Measurements from ENCODE around the gene PDZD2.
"Not testable (repeated sequence)": the region's sequence is repeated elsewhere in the genome, so short reads cannot be mapped to it uniquely, and the experiment has no call there.

The PDZD2 gene

GRCh38 chr5:32000731-32001130 lies 361.8 kb downstream of the PDZD2 start:
- no peak for FAIRE-seq
- DNase-seq (ENCODE audit: low spot score), result no peak

DNA sequence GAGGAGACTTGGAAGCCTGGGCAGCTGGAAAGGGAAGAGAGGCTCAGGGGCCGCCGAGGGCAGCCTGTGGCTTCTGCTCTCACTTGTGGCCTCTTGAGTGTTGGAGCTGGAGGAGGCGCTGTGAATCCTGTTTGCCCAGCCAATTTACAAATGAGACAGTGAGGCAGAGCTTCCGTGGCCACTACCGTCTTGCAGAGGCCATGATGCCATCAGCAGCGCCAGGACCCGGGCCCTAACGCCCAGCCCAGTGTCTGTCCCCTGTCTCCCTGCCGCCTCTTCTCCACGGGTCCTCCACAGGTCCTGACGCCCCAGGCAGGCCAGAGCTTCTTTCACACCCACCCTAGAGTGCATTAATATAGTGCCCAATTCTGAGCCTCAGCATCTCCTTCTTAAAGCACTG lies 362.4 kb downstream of the PDZD2 start:
- no peak for DNase-seq (ENCODE audit: low spot score)
- FAIRE-seq, result no peak

GRCh38 chr5:32001707-32002106 lies 362.8 kb downstream of the PDZD2 start:
- DNase-seq (ENCODE audit: low spot score) (no peak), FAIRE-seq (no peak)

DNA sequence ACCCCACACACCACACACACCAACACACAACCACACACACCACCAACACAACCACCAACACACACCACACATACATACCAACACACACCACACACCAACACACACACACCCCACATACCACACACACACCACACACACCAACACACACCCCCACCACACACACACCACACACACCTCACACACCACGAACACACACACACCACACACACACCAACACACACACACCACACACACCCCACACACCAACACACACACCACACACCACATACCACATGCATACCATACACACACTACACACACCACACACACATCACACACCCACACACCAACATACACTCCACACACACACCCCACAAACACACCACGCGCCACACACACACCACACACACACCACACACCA lies 363.8 kb downstream of the PDZD2 start:
- FAIRE-seq, result no peak
- DNase-seq (ENCODE audit: low spot score), result no peak

DNA sequence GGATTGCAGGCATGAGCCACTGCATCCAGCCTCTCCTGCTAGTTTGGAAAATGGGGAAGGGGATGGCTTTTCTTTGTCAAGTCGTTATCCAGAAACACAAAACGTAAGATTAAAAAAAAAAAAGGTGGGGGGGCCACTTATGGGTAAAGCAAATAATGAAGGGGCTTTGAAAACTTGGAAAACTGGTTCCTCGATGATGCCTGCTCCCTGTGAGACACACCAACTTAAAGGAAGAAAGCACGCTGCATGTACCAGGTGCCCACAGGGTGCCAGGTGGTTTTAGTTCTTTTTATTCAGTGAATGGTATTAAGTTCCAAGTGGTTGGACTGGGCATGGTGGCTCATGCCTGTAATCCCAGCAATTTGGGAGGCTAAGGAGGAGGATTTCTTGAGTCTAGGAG lies 365.1 kb downstream of the PDZD2 start:
- FAIRE-seq, result no peak

GRCh38 chr5:32004404-32004803 lies 365.5 kb downstream of the PDZD2 start:
- FAIRE-seq (no peak), DNase-seq (ENCODE audit: low spot score) (no peak)

More for the DNA sequence above, 365.1 kb downstream of the PDZD2 start:
- DNase-seq (ENCODE audit: low spot score), result no peak

DNA sequence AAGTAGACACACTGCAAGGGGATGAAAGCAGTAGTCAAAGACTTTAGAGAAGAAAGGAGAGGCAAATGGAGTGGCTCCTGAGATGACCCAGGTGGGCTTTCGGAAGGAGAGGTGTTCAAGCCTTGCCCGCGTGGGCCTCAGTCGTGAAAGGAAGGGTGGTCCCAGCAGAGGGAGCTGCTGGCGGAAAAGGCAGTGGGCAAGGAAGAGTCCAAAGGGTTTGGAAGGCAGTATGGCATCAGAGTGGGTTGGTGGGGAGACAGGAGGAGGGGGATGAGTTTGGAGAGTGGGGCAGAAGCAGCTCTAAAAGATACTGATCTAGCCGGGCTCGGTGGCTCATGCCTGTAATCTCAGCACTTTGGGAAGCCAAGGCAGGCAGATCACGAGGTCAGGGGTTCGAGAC lies 369.8 kb downstream of the PDZD2 start:
- no peak for FAIRE-seq
- no peak for DNase-seq (ENCODE audit: low spot score)

DNA sequence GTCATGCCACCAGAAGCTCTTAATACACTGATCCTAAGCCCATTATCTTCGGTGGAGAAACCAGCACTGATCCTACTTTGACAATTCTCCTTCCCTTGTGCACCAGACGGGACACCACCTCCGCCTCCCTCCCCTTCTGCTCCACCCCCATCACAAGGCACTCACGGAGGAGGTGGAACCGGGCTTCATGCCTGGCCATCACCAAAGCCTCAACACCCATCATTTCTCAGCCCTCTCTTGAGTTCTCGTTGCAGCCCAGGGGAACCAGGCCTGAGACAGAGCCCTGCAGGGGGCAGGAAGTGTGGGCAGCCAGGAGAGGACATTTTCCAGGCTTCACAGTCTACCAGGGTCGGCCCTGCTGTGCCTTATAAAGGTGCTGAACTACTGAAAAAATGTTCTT lies 374.7 kb downstream of the PDZD2 start:
- DNase-seq (ENCODE audit: low spot score), result no peak
- FAIRE-seq, result no peak

DNA sequence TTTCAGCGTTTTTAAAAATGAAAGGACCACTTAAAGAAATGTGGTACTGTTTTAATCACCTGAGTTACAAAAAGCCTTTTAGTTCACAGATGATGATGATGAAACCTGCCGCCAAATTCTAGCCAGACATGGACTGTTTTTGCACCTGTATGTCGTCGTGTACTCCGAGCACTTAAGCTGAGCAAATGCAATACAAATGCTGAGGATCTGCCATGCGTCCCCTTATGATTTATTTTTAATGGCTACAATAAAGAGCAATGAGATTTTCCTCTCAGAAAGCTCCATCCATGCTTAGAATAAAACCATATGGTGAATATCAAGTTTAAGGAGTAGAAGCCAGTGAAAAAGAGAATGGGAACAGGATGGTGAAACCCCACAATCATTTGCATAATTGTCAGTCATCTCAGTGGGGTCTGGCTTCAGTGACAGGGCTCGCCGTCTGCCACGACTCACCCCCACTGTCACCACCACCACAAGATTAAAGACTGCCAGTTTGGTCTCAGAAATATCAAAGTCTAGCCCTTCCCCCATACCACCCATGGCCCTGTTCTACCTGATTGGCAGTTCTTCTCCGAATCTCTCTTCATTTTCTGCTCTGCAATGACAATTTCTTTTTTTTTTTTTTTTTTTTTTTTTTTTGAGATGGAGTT lies 375.3 kb downstream of the PDZD2 start:
- DNase-seq (ENCODE audit: low spot score), result no peak
- no peak for FAIRE-seq

DNA sequence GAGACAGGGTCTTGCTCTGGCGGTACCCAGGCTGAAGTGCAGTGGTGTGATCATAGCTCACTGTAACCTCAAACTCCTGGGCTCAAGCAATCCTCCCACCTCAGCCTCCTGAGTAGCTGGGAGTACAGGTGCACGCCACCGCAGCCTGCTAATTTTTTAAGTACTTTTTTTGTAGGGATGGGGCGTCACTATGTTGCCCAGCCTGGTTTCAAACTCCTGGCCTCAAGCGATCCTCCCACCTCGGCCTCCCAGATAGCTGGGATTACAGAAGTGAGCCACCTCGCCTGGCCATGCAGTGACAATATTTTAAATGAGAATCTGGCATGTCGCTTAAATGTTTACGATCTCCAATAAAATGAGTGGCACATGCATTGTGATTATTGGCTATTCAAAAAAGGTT lies 376.3 kb downstream of the PDZD2 start:
- FAIRE-seq; DNase-seq (ENCODE audit: low spot score): not testable (repeated sequence)

- no peak for FAIRE-seq
- DNase-seq (ENCODE audit: low spot score), result no peak
Measured at GRCh38 chr5:32017692-32018367, 378.9 kb downstream of the PDZD2 start.

GRCh38 chr5:32018476-32019436 lies 379.8 kb downstream of the PDZD2 start:
- DNase-seq (ENCODE audit: low spot score) (no peak), FAIRE-seq (no peak)

- DNase-seq (ENCODE audit: low spot score) (no peak), FAIRE-seq (no peak)
Measured at GRCh38 chr5:32020271-32020670, 381.3 kb downstream of the PDZD2 start.

DNA sequence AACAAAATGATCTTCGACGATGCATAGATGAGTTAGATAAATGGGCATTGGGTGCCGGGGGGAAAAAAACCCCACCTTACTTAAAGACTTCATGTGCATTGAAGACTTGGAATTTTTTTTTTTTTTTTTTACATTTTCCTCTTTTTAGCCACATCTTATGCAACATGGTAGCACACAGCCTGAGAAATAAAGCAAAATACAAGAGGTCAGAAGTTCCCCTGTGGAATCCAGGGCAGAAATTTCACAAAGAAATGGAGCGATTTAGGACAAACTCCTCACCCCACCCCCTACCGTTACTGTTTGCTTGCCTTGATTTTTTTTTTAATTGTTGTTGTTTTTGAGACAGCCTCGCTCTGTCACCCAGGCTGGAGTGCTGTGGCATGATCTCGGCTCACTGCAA lies 382.0 kb downstream of the PDZD2 start:
- DNase-seq (ENCODE audit: low spot score) (no peak), FAIRE-seq (no peak)

GRCh38 chr5:32021771-32022170 lies 382.8 kb downstream of the PDZD2 start:
- DNase-seq (ENCODE audit: low spot score), result no peak

GRCh38 chr5:32022638-32023037 lies 383.7 kb downstream of the PDZD2 start:
- no peak for FAIRE-seq

More at GRCh38 chr5:32021771-32022170, 382.8 kb downstream of the PDZD2 start:
- no peak for FAIRE-seq

GRCh38 chr5:32023816-32024215 lies 384.9 kb downstream of the PDZD2 start:
- no peak for DNase-seq (ENCODE audit: low spot score)
- FAIRE-seq, result no peak

More at GRCh38 chr5:32022638-32023037, 383.7 kb downstream of the PDZD2 start:
- DNase-seq (ENCODE audit: low spot score), result no peak

DNA sequence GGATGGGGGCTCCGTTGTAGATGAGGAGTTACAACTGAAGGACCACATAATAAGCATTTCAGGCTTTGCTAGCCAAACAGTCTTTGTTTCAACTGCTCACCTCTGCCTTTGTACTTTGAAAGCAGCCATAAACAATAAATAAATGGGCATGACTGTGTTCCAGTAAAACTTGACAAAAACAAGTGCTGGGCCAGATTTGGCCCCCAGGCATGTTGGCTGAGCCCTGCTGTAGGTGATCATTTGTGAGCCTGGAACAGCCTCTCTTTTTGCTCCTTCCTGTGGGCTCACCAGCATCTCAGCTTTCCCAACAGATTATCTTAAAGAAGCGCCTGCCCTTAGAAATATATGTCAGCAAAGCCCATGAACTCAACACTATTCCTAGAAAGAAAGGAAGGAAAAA lies 385.8 kb downstream of the PDZD2 start:
- no peak for DNase-seq (ENCODE audit: low spot score)
- no peak for FAIRE-seq

DNA sequence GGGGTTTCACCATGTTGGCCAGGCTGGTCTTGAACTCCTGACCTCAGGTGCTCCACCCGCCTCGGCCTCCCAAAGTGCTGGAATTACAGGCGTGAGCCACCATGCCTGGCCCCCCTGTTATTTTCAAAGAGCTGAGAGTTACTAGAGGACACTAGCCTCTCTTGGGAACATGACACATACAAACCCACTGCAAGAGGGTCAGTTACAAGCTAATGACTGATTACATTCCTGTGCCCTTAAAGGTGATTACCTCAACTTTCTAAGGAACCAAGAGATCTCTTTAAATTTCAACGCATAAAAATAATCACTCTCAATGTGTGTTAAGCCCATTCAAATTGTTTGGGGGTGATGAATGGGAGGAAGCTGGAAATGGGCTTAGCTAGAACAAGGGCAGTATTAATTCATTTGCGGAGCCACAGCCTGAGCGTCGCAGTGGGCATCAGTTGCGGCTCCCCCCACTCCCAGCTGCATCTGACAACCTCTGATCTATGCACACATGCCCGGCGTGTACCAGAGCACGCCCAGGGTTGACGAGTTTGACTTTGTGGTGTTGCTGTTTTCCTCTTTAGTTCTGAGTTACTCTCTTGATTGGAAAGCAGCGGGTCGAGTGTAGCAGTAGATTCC lies 388.3 kb downstream of the PDZD2 start:
- DNase-seq (ENCODE audit: low spot score) (peak; percentile 29), FAIRE-seq (no peak)

DNA sequence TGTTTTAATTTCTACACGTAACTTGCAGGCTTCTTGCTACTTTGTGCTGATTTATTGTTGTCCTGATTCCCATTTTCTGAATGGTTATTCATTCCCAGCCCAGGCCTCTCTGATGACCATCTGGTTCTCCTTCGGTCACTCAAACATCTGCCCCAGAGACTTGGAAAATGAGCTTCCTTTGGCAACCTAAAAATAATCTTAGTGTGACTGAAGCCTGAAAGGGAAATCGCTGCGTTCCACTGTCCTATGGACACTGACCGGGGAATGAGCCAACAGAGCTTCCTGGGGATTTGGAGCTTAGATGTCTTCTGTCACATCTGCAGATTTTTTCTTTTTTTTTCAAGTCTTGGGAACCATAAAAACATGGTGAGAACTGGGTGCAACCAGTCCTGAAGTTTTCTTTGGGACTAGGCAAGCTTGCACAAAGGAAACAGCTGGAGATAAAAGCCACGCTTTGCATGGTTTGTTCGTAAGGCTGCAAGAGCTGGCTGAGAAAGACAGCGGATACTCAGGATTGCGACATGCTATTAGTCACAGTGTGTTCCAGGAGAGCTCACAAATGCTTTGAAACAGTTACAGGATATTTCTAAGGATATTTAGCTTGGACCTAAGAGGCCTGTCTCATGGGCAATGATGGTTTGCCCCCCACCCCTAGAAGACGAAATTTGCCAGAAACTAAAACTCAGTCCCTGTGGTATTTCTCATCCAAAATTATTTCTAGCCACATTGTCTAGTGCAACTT lies 389.0 kb downstream of the PDZD2 start:
- FAIRE-seq, result peak; percentile 96
- DNase-seq (ENCODE audit: low spot score), result peak; percentile 92

- FAIRE-seq (peak; percentile 79), DNase-seq (ENCODE audit: low spot score) (peak; percentile 47)
Measured at GRCh38 chr5:32029261-32029660, 390.3 kb downstream of the PDZD2 start.
